Endodermal cell (in vitro differentiated cells): ENCODE measurements around the gene CENPE. TPM values are rescaled to one million over a fixed set of nuclear protein-coding genes. Genes with fewer than 3 reads are reported as not detected.
"Not testable (repeated sequence)": the region's sequence is repeated elsewhere in the genome, so short reads cannot be mapped to it uniquely, and the experiment has no call there.

Source experiments
- DNase-seq: peaks from one replicate; pipeline ENCODE4 v3.0.0-alpha.2; 2017
- H3K27ac ChIP-seq: 2 replicates; pipeline ENCODE4 v1.5.1; 2013; ENCODE audit warnings: mild to moderate bottlenecking, low read depth, low read length, moderate library complexity
- H3K27me3 ChIP-seq: 2 replicates; pipeline ENCODE4 v1.6.1; 2013; ENCODE audit warnings: mild to moderate bottlenecking, low read length, moderate library complexity; ENCODE audit not compliant: insufficient read depth, control insufficient read depth, poor library complexity, severe bottlenecking
- H3K36me3 ChIP-seq: 2 replicates; pipeline ENCODE4 v1.7.0; 2013; ENCODE audit warnings: mild to moderate bottlenecking, low read length, moderate library complexity; ENCODE audit not compliant: control insufficient read depth, insufficient read depth
- H3K4me1 ChIP-seq: one replicate; pipeline ENCODE4 v1.7.0; 2013; ENCODE audit warnings: low read length; ENCODE audit not compliant: control insufficient read depth, insufficient read depth
- H3K4me3 ChIP-seq: 2 replicates; pipeline ENCODE4 v1.5.1; 2013; ENCODE audit warnings: mild to moderate bottlenecking, low read length, moderate library complexity
- H3K9ac ChIP-seq: 2 replicates; pipeline ENCODE4 v1.6.1; 2013; ENCODE audit warnings: mild to moderate bottlenecking, low read length, moderate library complexity; ENCODE audit not compliant: poor library complexity, severe bottlenecking; ENCODE audit errors: extremely low read depth
- H3K9me3 ChIP-seq: 2 replicates; pipeline ENCODE4 v1.6.1; 2013; ENCODE audit warnings: mild to moderate bottlenecking, low read length, moderate library complexity; ENCODE audit not compliant: control insufficient read depth
- H3K27ac Mint-ChIP-seq: 2 replicates; pipeline ENCODE4 v1.8.0; 2020; ENCODE audit warnings: mixed read lengths
- H3K27me3 Mint-ChIP-seq: 2 replicates; pipeline ENCODE4 v1.8.0; 2021; ENCODE audit warnings: mild to moderate bottlenecking, mixed read lengths; ENCODE audit not compliant: insufficient read depth
- H3K36me3 Mint-ChIP-seq: 2 replicates; pipeline ENCODE4 v1.8.0; 2020; ENCODE audit warnings: low read depth, mixed read lengths
- H3K4me1 Mint-ChIP-seq: 2 replicates; pipeline ENCODE4 v1.8.0; 2020; ENCODE audit warnings: mixed read lengths
- H3K4me3 Mint-ChIP-seq: 2 replicates; pipeline ENCODE4 v1.8.0; 2020; ENCODE audit warnings: mild to moderate bottlenecking, moderate library complexity, mixed read lengths
- H3K9me3 Mint-ChIP-seq: 2 replicates; pipeline ENCODE4 v1.8.0; 2020; ENCODE audit warnings: mild to moderate bottlenecking, mixed read lengths
- WGBS, 2 experiments: methylation state at CpG; one replicate each; pipeline versions ENCODE4 v1.1.5 to v1.1.7; 2013; ENCODE audit warnings: missing lambda C conversion rate in 2 of 2, mixed read lengths in 1 of 2; ENCODE audit not compliant: insufficient coverage in 1 of 2, insufficient read length in 1 of 2; 5-methylcytosine and 5-hydroxymethylcytosine counted together
- long read RNA-seq, 4 experiments: library from polyadenylated mRNA in 2 of 4; library from RNA in 1 of 4; library from capped mRNA in 1 of 4; stranded (forward) in 3 of 4; unstranded in 1 of 4; transcript quantifications; one replicate each; pipeline ENCODE4 v2.0.0, GENCODE V29; 2020 to 2021; ENCODE audit warnings: inconsistent platforms in 1 of 4
- polyA plus RNA-seq, 2 experiments: library from polyadenylated mRNA; stranded (reverse); fragments of 50-300 nt; gene quantifications; one replicate each; pipeline ENCODE4 v1.2.3, GENCODE V29; 2013
- total RNA-seq, 2 donors: library from RNA; stranded (reverse); fragmentation: NEBNext Ultra II Directional in 1 of 2; extraction: Animal tissue kit (Norgen Biotek cat#: 25700) in 1 of 2; gene quantifications; 2 replicates in 1 of 2; 3 replicates in 1 of 2; pipeline ENCODE4 v1.2.1, GENCODE V29; 2021
- TF ChIP-seq, protein P1 (sequence below): fragments of 200-600 bp; sonication (generic); conservative IDR thresholded peaks from 2 replicates; pipeline ENCODE4 v1.5.0; 2021; ENCODE audit warnings: antibody characterized with exemption, mild to moderate bottlenecking

CENPE gene
- total RNA-seq = 10 to 100 TPM; 32.4 to 39.6 TPM
- polyA plus RNA-seq (2013, experiment 1 of 2) = 31.0 TPM
- polyA plus RNA-seq (2013, experiment 2 of 2) = 40.7 TPM
- long read RNA-seq, experiment 1, partial matches to known transcripts = 5 of 12 reads
- long read RNA-seq, experiment 1, other reads (novel, unspliced or antisense) = 7 of 12 reads
- long read RNA-seq, experiment 2, full-length matches to known transcripts = 2 of 21 reads
- long read RNA-seq, experiment 2, partial matches to known transcripts = 10 of 21 reads
- long read RNA-seq, experiment 2, other reads (novel, unspliced or antisense) = 9 of 21 reads
- long read RNA-seq, experiment 3, partial matches to known transcripts = 51 of 58 reads
- long read RNA-seq, experiment 3, other reads (novel, unspliced or antisense) = 7 of 58 reads
- long read RNA-seq, experiment 4, partial matches to known transcripts = 7 of 11 reads
- long read RNA-seq, experiment 4, other reads (novel, unspliced or antisense) = 4 of 11 reads

DNA sequence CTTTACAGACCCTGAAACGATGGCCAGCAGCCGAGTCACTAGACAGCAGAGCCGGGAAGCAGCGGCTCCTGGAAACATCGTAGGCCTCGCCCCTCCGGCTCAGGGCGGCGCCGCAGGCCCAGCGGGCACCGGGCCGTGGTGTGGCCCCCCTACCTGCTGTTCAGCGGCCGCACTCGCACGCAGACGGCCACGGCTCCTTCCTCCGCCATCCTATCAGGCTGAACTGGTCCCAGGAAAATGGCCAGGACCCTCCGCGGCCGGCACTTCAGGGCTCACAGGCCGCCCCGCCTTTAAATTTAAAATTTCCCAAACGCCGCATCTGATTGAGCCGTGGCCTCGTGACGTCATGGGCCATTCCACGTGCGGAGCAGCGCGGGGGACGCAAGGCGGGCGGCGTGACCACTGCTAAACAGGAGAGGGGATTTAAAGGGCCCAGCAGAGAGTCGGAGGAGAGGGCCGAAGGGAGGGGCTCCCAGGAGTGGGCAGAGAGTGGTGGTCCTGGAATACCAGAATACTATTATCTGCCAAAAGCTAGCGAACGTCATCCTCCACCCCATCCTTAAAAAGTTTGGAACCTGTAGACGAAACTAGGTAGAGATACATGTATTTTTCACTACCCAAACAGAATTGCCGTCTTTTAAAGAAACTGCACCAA is at the start of gene CENPE:
Gene CENPE (minus strand): TSS at position 233 of the 655 bp plus-strand sequence. CDS start 24 bp downstream, at position 209.
- peaks cover 16% of the 10 kb centered on the region for H3K4me1 Mint-ChIP-seq
- TF ChIP-seq, protein P1, sequence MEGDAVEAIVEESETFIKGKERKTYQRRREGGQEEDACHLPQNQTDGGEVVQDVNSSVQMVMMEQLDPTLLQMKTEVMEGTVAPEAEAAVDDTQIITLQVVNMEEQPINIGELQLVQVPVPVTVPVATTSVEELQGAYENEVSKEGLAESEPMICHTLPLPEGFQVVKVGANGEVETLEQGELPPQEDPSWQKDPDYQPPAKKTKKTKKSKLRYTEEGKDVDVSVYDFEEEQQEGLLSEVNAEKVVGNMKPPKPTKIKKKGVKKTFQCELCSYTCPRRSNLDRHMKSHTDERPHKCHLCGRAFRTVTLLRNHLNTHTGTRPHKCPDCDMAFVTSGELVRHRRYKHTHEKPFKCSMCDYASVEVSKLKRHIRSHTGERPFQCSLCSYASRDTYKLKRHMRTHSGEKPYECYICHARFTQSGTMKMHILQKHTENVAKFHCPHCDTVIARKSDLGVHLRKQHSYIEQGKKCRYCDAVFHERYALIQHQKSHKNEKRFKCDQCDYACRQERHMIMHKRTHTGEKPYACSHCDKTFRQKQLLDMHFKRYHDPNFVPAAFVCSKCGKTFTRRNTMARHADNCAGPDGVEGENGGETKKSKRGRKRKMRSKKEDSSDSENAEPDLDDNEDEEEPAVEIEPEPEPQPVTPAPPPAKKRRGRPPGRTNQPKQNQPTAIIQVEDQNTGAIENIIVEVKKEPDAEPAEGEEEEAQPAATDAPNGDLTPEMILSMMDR = no peak
- Histone ChIP-seq H3K4me3 (peak within 1 kb of the TSS; percentile 85), H3K36me3 (peaks cover 33% of the 10 kb centered on the region), H3K27me3 (no peaks in the 10 kb centered on the region), H3K9me3 (no peaks in the 10 kb centered on the region), H3K4me1 (no peaks in the 10 kb centered on the region), H3K9ac (peak within 1 kb of the TSS; percentile 56), H3K27ac (no peak within 1 kb of the TSS)
- H3K27ac Mint-ChIP-seq = peak within 1 kb of the TSS; percentile 95
- peaks cover 2% of the 10 kb centered on the region for H3K9me3 Mint-ChIP-seq
- DNase-seq = peak; percentile 96
- H3K36me3 Mint-ChIP-seq = peaks cover 21% of the 10 kb centered on the region
- no peaks in the 10 kb centered on the region for H3K27me3 Mint-ChIP-seq
- WGBS, 2 experiments = 7 to 10% methylated on average over 13 to 44 of the region's 44 CpGs
- H3K4me3 Mint-ChIP-seq = peak within 1 kb of the TSS; percentile 82

GRCh38 chr4:103244251-103244650 is 46.1 kb upstream of the CENPE start:
- Histone ChIP-seq H3K9me3 (peaks cover 20% of the 10 kb centered on the region), H3K9ac (no peak overlapping the region), H3K4me3 (no peak overlapping the region), H3K4me1 (no peaks in the 10 kb centered on the region), H3K27me3 (no peaks in the 10 kb centered on the region), H3K36me3 (no peaks in the 10 kb centered on the region), H3K27ac (no peak overlapping the region)
- TF ChIP-seq, protein P1 = no peak
- H3K27me3 Mint-ChIP-seq = no peaks in the 10 kb centered on the region
- peaks cover 51% of the 10 kb centered on the region for H3K9me3 Mint-ChIP-seq
- no peak for DNase-seq
- 100% methylated on average over 1 of the region's 1 CpG; no CpG with 5 or more reads in 1 of the 2 experiments for WGBS, 2 experiments
- no peak overlapping the region for H3K4me3 Mint-ChIP-seq
- peaks cover 2% of the 10 kb centered on the region for H3K36me3 Mint-ChIP-seq
- H3K27ac Mint-ChIP-seq = no peak overlapping the region
- no peaks in the 10 kb centered on the region for H3K4me1 Mint-ChIP-seq

- not testable (repeated sequence) for H3K4me1 ChIP-seq, DNase-seq, H3K4me3 Mint-ChIP-seq, H3K9me3 ChIP-seq, H3K36me3 Mint-ChIP-seq, H3K36me3 ChIP-seq, H3K27me3 ChIP-seq, H3K27ac ChIP-seq, H3K4me3 ChIP-seq, H3K27me3 Mint-ChIP-seq, H3K4me1 Mint-ChIP-seq, H3K9ac ChIP-seq, H3K27ac Mint-ChIP-seq
- WGBS, 2 experiments = 86 to 100% methylated on average over 1 to 3 of the region's 3 CpGs
- peaks cover 36% of the 10 kb centered on the region for H3K9me3 Mint-ChIP-seq
These were observed 32.8 kb upstream of the CENPE start for GRCh38 chr4:103230938-103231337.

GRCh38 chr4:103223556-103223955 is 25.4 kb upstream of the CENPE start:
- WGBS, 2 experiments = 80 to 100% methylated on average over 2 to 4 of the region's 4 CpGs
- H3K4me3 ChIP-seq, DNase-seq, H3K27ac Mint-ChIP-seq, H3K9ac ChIP-seq, H3K36me3 ChIP-seq, H3K36me3 Mint-ChIP-seq, H3K4me1 Mint-ChIP-seq, H3K4me3 Mint-ChIP-seq, H3K4me1 ChIP-seq, H3K27ac ChIP-seq, H3K27me3 Mint-ChIP-seq, H3K27me3 ChIP-seq: not testable (repeated sequence)
- peaks cover 22% of the 10 kb centered on the region for H3K9me3 ChIP-seq
- H3K9me3 Mint-ChIP-seq = peaks cover 29% of the 10 kb centered on the region
